Endothelial cell of umbilical vein (primary cell): ENCODE measurements around the gene MCTP2. TPM values are rescaled to one million over a fixed set of nuclear protein-coding genes. Genes with fewer than 3 reads are reported as not detected.

ENCODE experiments used
- BruUV-seq: library from RNA; stranded (reverse); fragments of 400-500 nt; replicated peaks from 2 replicates; lab custom pipeline; 2021; lab: Mats Ljungman, UMichigan
- CTCF ChIA-PET: fragments of 300-600, 350-600 bp; sonication (Branson Sonifier 250); formaldehyde crosslinking; loops from one replicate; lab custom pipeline; 2021; ENCODE audit warnings: antibody characterized with exemption, inconsistent platforms; lab: Charles Lee
- POLR2A ChIA-PET: fragments of 300-600, 350-600 bp; sonication (Branson Sonifier 250); formaldehyde crosslinking; loops from one replicate; lab custom pipeline; 2021; ENCODE audit warnings: antibody characterized with exemption, inconsistent platforms; lab: Charles Lee
- DNase-seq: peaks from one replicate; pipeline ENCODE4 v3.0.0-alpha.2; 2011; ENCODE audit warnings: low read depth, low spot score
- FAIRE-seq: peaks from 2 replicates; lab custom pipeline; 2011; peaks lifted over from hg19 to GRCh38; lab: Jason Lieb, UNC
- H2AFZ ChIP-seq: 2 replicates; pipeline ENCODE4 v1.6.0; 2012; ENCODE audit warnings: low read depth, low read length, control low read depth, inconsistent platforms
- H3K27ac ChIP-seq: 2 replicates; pipeline ENCODE4 v1.5.1; 2011; ENCODE audit warnings: low read depth, mild to moderate bottlenecking, control low read depth, low read length, moderate library complexity; ENCODE audit not compliant: insufficient read depth
- H3K27me3 ChIP-seq, 2 experiments: 2 replicates each; pipeline versions ENCODE4 v1.6.0 to v1.6.1; 2011; ENCODE audit warnings: low read length in 2 of 2, mixed read lengths in 1 of 2; ENCODE audit not compliant: control insufficient read depth in 2 of 2, insufficient read depth in 2 of 2
- H3K36me3 ChIP-seq, 2 experiments: 2 replicates in 1 of 2; 3 replicates in 1 of 2; pipeline ENCODE4 v1.5.1; 2011; ENCODE audit warnings: low read length in 2 of 2, mild to moderate bottlenecking in 1 of 2, moderate library complexity in 1 of 2; ENCODE audit not compliant: control insufficient read depth in 2 of 2, insufficient read depth in 2 of 2; ENCODE audit errors: extremely low read depth in 1 of 2
- H3K4me1 ChIP-seq: 3 replicates; pipeline ENCODE4 v1.5.1; 2011; ENCODE audit warnings: mild to moderate bottlenecking, low read length; ENCODE audit not compliant: control insufficient read depth, insufficient read depth; ENCODE audit errors: extremely low read depth
- H3K4me2 ChIP-seq: 2 replicates; pipeline ENCODE4 v1.6.1; 2011; ENCODE audit warnings: low read length, control low read depth, mixed read lengths; ENCODE audit not compliant: insufficient read depth
- H3K4me3 ChIP-seq, 3 experiments: fragments of 200-600 bp in 1 of 3; sonication (generic), shearing (Covaris generic) in 1 of 3; replicated peaks in 1 of 3; 2 replicates each; pipeline ENCODE4 v1.5.1; 2011 to 2016; ENCODE audit warnings: control low read depth in 3 of 3, low read length in 3 of 3, mild to moderate bottlenecking in 2 of 3, inconsistent platforms in 1 of 3, low read depth in 1 of 3, moderate library complexity in 1 of 3; ENCODE audit not compliant: insufficient read depth in 1 of 3
- H3K79me2 ChIP-seq: 2 replicates; pipeline ENCODE4 v1.6.0; 2012; ENCODE audit warnings: low read length, inconsistent platforms; ENCODE audit not compliant: control insufficient read depth, insufficient read depth
- H3K9ac ChIP-seq: replicated peaks from 2 replicates; pipeline ENCODE3; 2011; ENCODE audit warnings: low read length, control low read depth; ENCODE audit not compliant: insufficient read depth; ENCODE audit errors: extremely low read depth
- H3K9me1 ChIP-seq: replicated peaks from 3 replicates; pipeline ENCODE4 v1.6.0; 2011; ENCODE audit warnings: mild to moderate bottlenecking, low read length; ENCODE audit not compliant: control insufficient read depth, insufficient read depth; ENCODE audit errors: extremely low read depth
- H3K9me3 ChIP-seq: replicated peaks from 2 replicates; pipeline ENCODE4 v1.5.1; 2012; ENCODE audit warnings: low read length, inconsistent platforms; ENCODE audit not compliant: control insufficient read depth, insufficient read depth
- H4K20me1 ChIP-seq: replicated peaks from 2 replicates; pipeline ENCODE3; 2011; ENCODE audit warnings: mild to moderate bottlenecking, low read length; ENCODE audit not compliant: control insufficient read depth, insufficient read depth; ENCODE audit errors: extremely low read depth
- EZH2 ChIP-seq: IDR thresholded peaks from 2 replicates; pipeline ENCODE4 v1.6.1; 2012; ENCODE audit warnings: borderline replicate concordance, low read depth, mild to moderate bottlenecking, moderate library complexity, low read length, inconsistent platforms; ENCODE audit not compliant: severe bottlenecking
- FOS ChIP-seq: IDR thresholded peaks from 2 replicates; pipeline ENCODE4 v1.6.1; 2011; ENCODE audit warnings: mild to moderate bottlenecking, low read length, moderate library complexity, borderline replicate concordance; ENCODE audit not compliant: insufficient read depth
- GATA2 ChIP-seq: IDR thresholded peaks from 2 replicates; pipeline ENCODE4 v1.7.0; 2011; ENCODE audit warnings: low read depth, mild to moderate bottlenecking, moderate library complexity, mixed read lengths, low read length; ENCODE audit not compliant: insufficient read length, insufficient read depth
- JUN ChIP-seq: IDR thresholded peaks from 2 replicates; pipeline ENCODE4 v1.6.1; 2011; ENCODE audit warnings: borderline replicate concordance, low read depth; ENCODE audit not compliant: insufficient read length, insufficient read depth
- MYC ChIP-seq: IDR thresholded peaks from one replicate; pipeline ENCODE4 v1.6.1; 2011; ENCODE audit warnings: mild to moderate bottlenecking, low read depth, low read length
- POLR2A ChIP-seq: IDR thresholded peaks from 2 replicates; pipeline ENCODE4 v1.6.1; 2012; ENCODE audit warnings: low read depth, mild to moderate bottlenecking, control low read depth, low read length
- POLR2AphosphoS5 ChIP-seq: IDR thresholded peaks from 2 replicates; pipeline ENCODE4 v1.6.1; 2012; ENCODE audit warnings: low read depth, mild to moderate bottlenecking, control low read depth, low read length, moderate library complexity; ENCODE audit not compliant: insufficient read depth
- dilution Hi-C: fragments of 300-500 bp; cut with MboI; formaldehyde crosslinking; loops from one replicate; pipeline ENCODE4 v1.15.0; 2019; ENCODE audit warnings: low sequenced_read_pairs; ENCODE audit not compliant: extremely low pct_ligation_motif_present
- intact Hi-C: fragments of 100-400 bp; cut with micrococcal nuclease; formaldehyde crosslinking; loops from one replicate; pipeline ENCODE4 v1.10.0; 2022
- polyA plus RNA-seq, 4 experiments: library from polyadenylated mRNA; depleted of rRNA in 3 of 4; stranded (reverse) in 3 of 4; unstranded in 1 of 4; fragments of >200 nt; gene quantifications; 2 replicates each; pipeline versions ENCODE4 v1.2.1 to v1.2.3, GENCODE V29; 2011 to 2012; ENCODE audit warnings: missing spikeins in 1 of 4
- total RNA-seq: library from RNA; stranded (reverse); gene quantifications from 2 replicates; pipeline ENCODE4 v1.2.3, GENCODE V29; 2021
- TF ChIP-seq, protein P1 (sequence below), 2 donors: IDR thresholded peaks; 1 replicate in 1 of 2; 2 replicates in 1 of 2; pipeline ENCODE4 v1.5.1; 2011; ENCODE audit warnings: low read length in 2 of 2, mild to moderate bottlenecking in 2 of 2, moderate library complexity in 2 of 2, control low read depth in 1 of 2, inconsistent platforms in 1 of 2, low read depth in 1 of 2; ENCODE audit not compliant: insufficient read depth in 1 of 2; ENCODE audit errors: extremely low read depth in 1 of 2
- TF ChIP-seq, protein P2 (sequence below): IDR thresholded peaks from 2 replicates; pipeline ENCODE4 v1.6.1; 2011; ENCODE audit not compliant: insufficient read depth, insufficient read length

Gene MCTP2
- total and polyA plus RNA-seq, 2 donors (not counting 3 experiments of a cell fraction or from before 2014, with no cell fraction given): 0.01 to 0.75 TPM

DNA sequence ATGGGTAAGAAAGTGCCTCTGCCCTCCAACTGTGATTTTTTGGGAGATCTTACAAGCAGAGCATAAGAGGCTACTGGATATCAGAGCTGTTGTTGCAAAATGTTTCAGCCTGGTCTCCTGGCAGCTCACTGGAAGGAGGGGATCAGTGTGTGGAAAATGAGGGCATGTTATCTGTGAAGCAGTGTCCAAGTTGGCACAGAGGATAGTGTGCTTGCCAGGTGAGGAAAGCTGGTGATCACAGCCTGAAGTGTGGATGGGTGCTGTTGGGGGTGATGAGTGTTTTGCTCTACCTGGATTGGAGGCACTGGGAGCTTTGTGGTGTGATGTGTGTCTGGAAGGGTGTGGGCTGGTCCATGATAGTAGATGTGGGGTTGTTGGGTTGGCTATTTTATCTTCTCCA is 69.3 kb downstream of the MCTP2 start:
- FAIRE-seq: no peak
- Histone ChIP-seq H3K27ac (no peak overlapping the region), H3K36me3 (no peaks in the 10 kb centered on the region), H4K20me1 (no peaks in the 10 kb centered on the region), H3K9me1 (no peaks in the 10 kb centered on the region), H2AFZ (no peak overlapping the region), H3K27me3 (no peaks in the 10 kb centered on the region), H3K9me3 (no peaks in the 10 kb centered on the region), H3K4me3 (no peak overlapping the region), H3K4me1 (no peaks in the 10 kb centered on the region), H3K4me2 (no peak overlapping the region), H3K79me2 (no peaks in the 10 kb centered on the region), H3K9ac (no peak overlapping the region)
- no peak for TF ChIP-seq MYC
- no peak for TF ChIP-seq POLR2A
- TF ChIP-seq POLR2AphosphoS5: no peak
- no peak for TF ChIP-seq JUN
- no peak for TF ChIP-seq GATA2
- TF ChIP-seq, protein P1, sequence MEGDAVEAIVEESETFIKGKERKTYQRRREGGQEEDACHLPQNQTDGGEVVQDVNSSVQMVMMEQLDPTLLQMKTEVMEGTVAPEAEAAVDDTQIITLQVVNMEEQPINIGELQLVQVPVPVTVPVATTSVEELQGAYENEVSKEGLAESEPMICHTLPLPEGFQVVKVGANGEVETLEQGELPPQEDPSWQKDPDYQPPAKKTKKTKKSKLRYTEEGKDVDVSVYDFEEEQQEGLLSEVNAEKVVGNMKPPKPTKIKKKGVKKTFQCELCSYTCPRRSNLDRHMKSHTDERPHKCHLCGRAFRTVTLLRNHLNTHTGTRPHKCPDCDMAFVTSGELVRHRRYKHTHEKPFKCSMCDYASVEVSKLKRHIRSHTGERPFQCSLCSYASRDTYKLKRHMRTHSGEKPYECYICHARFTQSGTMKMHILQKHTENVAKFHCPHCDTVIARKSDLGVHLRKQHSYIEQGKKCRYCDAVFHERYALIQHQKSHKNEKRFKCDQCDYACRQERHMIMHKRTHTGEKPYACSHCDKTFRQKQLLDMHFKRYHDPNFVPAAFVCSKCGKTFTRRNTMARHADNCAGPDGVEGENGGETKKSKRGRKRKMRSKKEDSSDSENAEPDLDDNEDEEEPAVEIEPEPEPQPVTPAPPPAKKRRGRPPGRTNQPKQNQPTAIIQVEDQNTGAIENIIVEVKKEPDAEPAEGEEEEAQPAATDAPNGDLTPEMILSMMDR (IDR thresholded peaks at IDR 0.05; ENCODE audit: extremely low read depth in 1 of 2, insufficient read depth in 1 of 2, low read depth in 1 of 2, low read length in 2 of 2): no peak
- POLR2A ChIA-PET: no interaction called here
- BruUV-seq: no TSS peak
- no peak for DNase-seq
- CTCF ChIA-PET: no interaction called here
- intact Hi-C loops: no loop called here
- dilution Hi-C loops: no loop called here

DNA sequence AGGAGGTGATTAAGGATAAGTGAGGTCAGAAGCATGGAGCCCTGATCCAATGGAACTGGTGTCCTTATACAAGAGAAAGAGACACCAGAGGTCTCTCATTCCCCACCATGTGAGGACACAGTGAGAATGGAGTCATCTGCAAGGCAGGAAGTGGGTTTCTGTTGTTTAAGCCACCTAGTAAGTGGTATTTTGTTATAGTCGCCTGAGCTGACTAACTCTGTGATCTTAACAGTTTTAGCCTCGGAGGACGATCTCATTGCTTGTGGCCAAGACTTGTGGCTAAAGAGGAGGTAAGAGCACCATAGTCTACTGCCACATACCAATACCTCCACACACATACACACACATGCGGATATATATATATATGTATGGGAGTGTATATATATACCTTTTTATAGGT is 73.8 kb downstream of the MCTP2 start:
- FAIRE-seq: no peak
- intact Hi-C loops: no loop called here
- Histone ChIP-seq H2AFZ (no peak overlapping the region), H3K27ac (no peak overlapping the region), H3K4me1 (no peaks in the 10 kb centered on the region), H3K9me1 (no peaks in the 10 kb centered on the region), H3K79me2 (no peaks in the 10 kb centered on the region), H3K9ac (no peak overlapping the region), H3K27me3 (no peaks in the 10 kb centered on the region), H3K36me3 (no peaks in the 10 kb centered on the region), H3K4me3 (no peak overlapping the region), H3K9me3 (no peaks in the 10 kb centered on the region), H4K20me1 (no peaks in the 10 kb centered on the region), H3K4me2 (no peak overlapping the region)
- dilution Hi-C loops: no loop called here
- CTCF ChIA-PET: no interaction called here
- TF ChIP-seq, protein P1 (IDR thresholded peaks at IDR 0.05; ENCODE audit: extremely low read depth in 1 of 2, insufficient read depth in 1 of 2, low read depth in 1 of 2, low read length in 2 of 2): no peak
- TF ChIP-seq POLR2AphosphoS5 (no peak), JUN (no peak), GATA2 (no peak), MYC (no peak), FOS (no peak), POLR2A (no peak), EZH2 (no peak)
- TF ChIP-seq, protein P2, sequence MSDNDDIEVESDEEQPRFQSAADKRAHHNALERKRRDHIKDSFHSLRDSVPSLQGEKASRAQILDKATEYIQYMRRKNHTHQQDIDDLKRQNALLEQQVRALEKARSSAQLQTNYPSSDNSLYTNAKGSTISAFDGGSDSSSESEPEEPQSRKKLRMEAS: no peak
- no peak for DNase-seq
- POLR2A ChIA-PET: no interaction called here
- no TSS peak for BruUV-seq
